Adrenal gland (tissue), 12 donors: ENCODE results near the gene CRYBG1. TPM values are rescaled to one million over a fixed set of nuclear protein-coding genes. Genes with fewer than 3 reads are reported as not detected.
A peak's percentile ranks its signal among the peaks of the same experiment; 100 is the strongest.

ENCODE experiments used
- DNase-seq, 7 donors: peaks; one replicate each; pipeline ENCODE4 v3.0.0-alpha.2; 2019 to 2020
- H3K27ac ChIP-seq, 5 donors: fragments of 200-600 bp; sonication (generic) in 4 of 5; 1 replicate in 3 of 5; 2 replicates in 2 of 5; pipeline versions ENCODE4 v1.5.1 to v1.8.0; 2016 to 2020; ENCODE audit warnings: mild to moderate bottlenecking in 1 of 5
- H3K27me3 ChIP-seq: fragments of 200-600 bp; 2 replicates; pipeline ENCODE4 v1.8.0; 2021
- H3K36me3 ChIP-seq, 2 donors: fragments of 200-600 bp; replicated peaks in 1 of 2; 1 replicate in 1 of 2; 2 replicates in 1 of 2; pipeline versions ENCODE4 v1.5.1 to v1.8.0; 2018 to 2022
- H3K4me1 ChIP-seq, 2 donors: fragments of 200-600 bp; replicated peaks in 1 of 2; 1 replicate in 1 of 2; 2 replicates in 1 of 2; pipeline versions ENCODE4 v1.5.1 to v1.8.0; 2018 to 2021
- H3K4me3 ChIP-seq, 4 donors: fragments of 200-600 bp; sonication (generic) in 3 of 4; one replicate each; pipeline ENCODE4 v1.5.1; 2016 to 2018
- H3K9me3 ChIP-seq, 3 donors: fragments of 200-600 bp; sonication (generic) in 1 of 3; replicated peaks in 1 of 3; 1 replicate in 2 of 3; 2 replicates in 1 of 3; pipeline versions ENCODE4 v1.5.1 to v1.8.0; 2016 to 2021
- CTCF ChIP-seq, 6 experiments: fragments of 450-650 bp in 4 of 6; fragments of 200-600 bp in 2 of 6; sonication (generic) in 1 of 6; IDR thresholded peaks; 1 replicate in 5 of 6; 2 replicates in 1 of 6; pipeline versions ENCODE4 v1.5.1 to v1.8.0; 2016 to 2021; ENCODE audit warnings: antibody characterized with exemption in 6 of 6, mild to moderate bottlenecking in 2 of 6, moderate library complexity in 1 of 6
- POLR2A ChIP-seq, 2 donors: fragments of 450-650 bp; IDR thresholded peaks; one replicate each; pipeline ENCODE4 v1.6.1; 2017; ENCODE audit warnings: antibody characterized with exemption in 2 of 2, mild to moderate bottlenecking in 2 of 2, moderate library complexity in 1 of 2
- WGBS, 4 donors: extraction: QIAGEN DNeasy Blood & Tissue Kit in 2 of 4; methylation state at CpG; one replicate each; pipeline versions ENCODE4 v1.1.5 to v1.1.7; 2013 to 2017; 5-methylcytosine and 5-hydroxymethylcytosine counted together
- intact Hi-C, 2 donors: fragments of 100-400 bp; cut with DNase I; formaldehyde crosslinking; loops; one replicate each; pipeline versions ENCODE4 v1.14.1 to v1.15.0; 2022 to 2023
- polyA plus RNA-seq, 3 donors: library from polyadenylated mRNA; stranded (reverse); fragments of 200-250 nt in 2 of 3; fragments of 350-450 nt in 1 of 3; fragmentation: Illumina TruSeq in 1 of 3; extraction: RNeasy Lipid Tissue Mini Kit (QIAGEN cat#74804) in 1 of 3; gene quantifications; one replicate each; pipeline ENCODE4 v1.2.3, GENCODE V29; 2013 to 2014
- total RNA-seq, 9 donors: library from RNA; depleted of rRNA in 4 of 9; stranded (reverse); fragments of >200 nt in 4 of 9; fragments of 120-200 nt in 1 of 9; fragmentation: NEBNext Ultra II Directional in 1 of 9; extraction: Animal tissue kit (Norgen Biotek cat#: 25700) in 1 of 9; gene quantifications; one replicate each; pipeline versions ENCODE4 v1.1.0 to v1.2.4, GENCODE V29; 2013 to 2023
- donor health status: healthy with polysubstance abuse.
- donor health status: Bipolar disorder and iron deficiency.
- donor health status: DM: yes; HTN: yes; CAD: no.
- donor health status: DM: no; HTN: no; CAD: no.
- donor health status: DM: no; HTN: no; CAD: no.
- donor health status: DM: yes; HTN: yes; CAD: no.

The CRYBG1 gene
- total and polyA plus RNA-seq, 12 donors, result 0.83 to 5.1 (median 2.2) TPM

- 92 to 93% (median 93%) methylated on average over 3 of the region's 3 CpGs for WGBS, 4 donors
- Histone ChIP-seq H3K9me3 (no peaks in the 10 kb centered on the region), H3K4me3 (no peak overlapping the region), H3K36me3 (peaks cover 0 to 5% of the 10 kb centered on the region in 2 donors), H3K27ac (no peak overlapping the region), H3K4me1 (peaks cover 0 to 7% of the 10 kb centered on the region in 2 donors), H3K27me3 (no peaks in the 10 kb centered on the region)
- DNase-seq, result no peak
- intact Hi-C loops, result no loop called here
- TF ChIP-seq POLR2A (IDR thresholded peaks at IDR 0.05), result no peak
- TF ChIP-seq CTCF (IDR thresholded peaks at IDR 0.05), result no peak
These were observed 230.8 kb downstream of the CRYBG1 start for GRCh38 chr6:106591111-106591825.

GRCh38 chr6:106599440-106599839 lies 238.9 kb downstream of the CRYBG1 start:
- Histone ChIP-seq H3K36me3 (no peaks in the 10 kb centered on the region), H3K4me1 (no peaks in the 10 kb centered on the region), H3K27ac (no peak overlapping the region), H3K4me3 (no peak overlapping the region), H3K9me3 (no peaks in the 10 kb centered on the region), H3K27me3 (no peaks in the 10 kb centered on the region)
- WGBS, 4 donors, result 48 to 89% (median 69%) methylated on average over 2 of the region's 2 CpGs
- DNase-seq, result no peak
- no peak for TF ChIP-seq CTCF (IDR thresholded peaks at IDR 0.05)
- no peak for TF ChIP-seq POLR2A (IDR thresholded peaks at IDR 0.05)
- intact Hi-C loops, result no loop called here

GRCh38 chr6:106600329-106600728 lies 239.8 kb downstream of the CRYBG1 start:
- Histone ChIP-seq H3K36me3 (no peaks in the 10 kb centered on the region), H3K4me1 (no peaks in the 10 kb centered on the region), H3K27me3 (no peaks in the 10 kb centered on the region), H3K4me3 (no peak overlapping the region), H3K27ac (no peak overlapping the region), H3K9me3 (no peaks in the 10 kb centered on the region)
- 93 to 97% (median 96%) methylated on average over 2 of the region's 2 CpGs for WGBS, 4 donors
- no peak for TF ChIP-seq CTCF (IDR thresholded peaks at IDR 0.05)
- TF ChIP-seq POLR2A (IDR thresholded peaks at IDR 0.05), result no peak
- DNase-seq, result no peak
- intact Hi-C loops, result loop anchor here (10.0 kb wide), 1 partner anchor 374 kb away; the partner anchor contains the start of gene CD24 (in 2 of the 2)

GRCh38 chr6:106608080-106608668 lies 247.7 kb downstream of the CRYBG1 start:
- Histone ChIP-seq H3K4me1 (no peaks in the 10 kb centered on the region), H3K4me3 (no peak overlapping the region), H3K27ac (no peak overlapping the region), H3K36me3 (no peaks in the 10 kb centered on the region), H3K9me3 (no peaks in the 10 kb centered on the region), H3K27me3 (no peaks in the 10 kb centered on the region)
- WGBS, 4 donors, result 15 to 27% (median 21%) methylated on average over 2 of the region's 2 CpGs
- TF ChIP-seq POLR2A (IDR thresholded peaks at IDR 0.05) (no peak), CTCF (IDR thresholded peaks at IDR 0.05) (peak; percentile 41 to 65 (median 60))
- peak in 2 of 7 donors; percentile 12 to 19 for DNase-seq
- intact Hi-C loops, result loop anchor here (10.0 kb wide), 1 partner anchor 367 kb away; the partner anchor contains the start of gene CD24 (in 2 of the 2)
